CD4-positive, alpha-beta T cell (primary cell): ENCODE data around the gene BCL11B. TPM values are rescaled to one million over a fixed set of nuclear protein-coding genes. Genes with fewer than 3 reads are reported as not detected.

ENCODE experiments used
- ATAC-seq: fragments of 200-7000 bp; cut with Tn5 transposase; one replicate; pipeline ENCODE4 v1.10.0; 2022; ENCODE audit warnings: mild to moderate bottlenecking; ENCODE audit not compliant: poor library complexity
- CTCF ChIA-PET: fragments of 350-600 bp; sonication (Branson Sonifier 250); formaldehyde crosslinking; loops from one replicate; lab custom pipeline; 2021; ENCODE audit warnings: antibody characterized with exemption, inconsistent platforms; lab: Charles Lee
- POLR2A ChIA-PET: fragments of 350-600 bp; sonication (Branson Sonifier 250); formaldehyde crosslinking; loops from one replicate; lab custom pipeline; 2021; ENCODE audit warnings: antibody characterized with exemption, inconsistent platforms; lab: Charles Lee
- DNase-seq, 14 experiments: peaks; one replicate each; pipeline ENCODE4 v3.0.0-alpha.2; 2013 to 2020; ENCODE audit warnings: mixed read lengths in 2 of 14
- H3K27ac ChIP-seq, 2 donors: one replicate each; pipeline versions ENCODE4 v1.5.1 to v1.7.0; 2013; ENCODE audit warnings: low read length in 2 of 2, low read depth in 1 of 2, mild to moderate bottlenecking in 1 of 2
- H3K27me3 ChIP-seq, 2 experiments: 1 replicate in 1 of 2; 2 replicates in 1 of 2; pipeline versions ENCODE4 v1.6.1 to v1.7.0; 2013; ENCODE audit warnings: low read length in 2 of 2, control low read depth in 1 of 2, mild to moderate bottlenecking in 1 of 2, moderate library complexity in 1 of 2; ENCODE audit not compliant: insufficient read depth in 2 of 2, control insufficient read depth in 1 of 2
- H3K36me3 ChIP-seq: one replicate; pipeline ENCODE4 v1.6.1; 2013; ENCODE audit warnings: low read length, control low read depth; ENCODE audit not compliant: insufficient read depth
- H3K4me1 ChIP-seq: one replicate; pipeline ENCODE4 v1.6.1; 2013; ENCODE audit warnings: low read length, control low read depth; ENCODE audit not compliant: insufficient read depth
- H3K4me3 ChIP-seq: one replicate; pipeline ENCODE4 v1.5.1; 2013; ENCODE audit warnings: mild to moderate bottlenecking, low read length, moderate library complexity
- H3K9me3 ChIP-seq, 2 experiments: 1 replicate in 1 of 2; 2 replicates in 1 of 2; pipeline versions ENCODE4 v1.6.1 to v1.7.0; 2013; ENCODE audit warnings: low read length in 2 of 2, mild to moderate bottlenecking in 2 of 2, control low read depth in 1 of 2, moderate library complexity in 1 of 2; ENCODE audit not compliant: control insufficient read depth in 1 of 2, insufficient read depth in 1 of 2
- H3K27ac Mint-ChIP-seq: one replicate; pipeline ENCODE4 v1.8.0; 2020; ENCODE audit warnings: mixed read lengths
- H3K27me3 Mint-ChIP-seq: one replicate; pipeline ENCODE4 v1.8.0; 2021; ENCODE audit warnings: mixed read lengths
- H3K36me3 Mint-ChIP-seq: one replicate; pipeline ENCODE4 v1.8.0; 2021; ENCODE audit warnings: low read depth, mixed read lengths
- H3K4me1 Mint-ChIP-seq: one replicate; pipeline ENCODE4 v1.8.0; 2021; ENCODE audit warnings: low read depth, mixed read lengths
- H3K4me3 Mint-ChIP-seq: one replicate; pipeline ENCODE4 v1.8.0; 2020; ENCODE audit warnings: mild to moderate bottlenecking, mixed read lengths
- H3K9me3 Mint-ChIP-seq: one replicate; pipeline ENCODE4 v1.8.0; 2020; ENCODE audit warnings: mixed read lengths
- intact Hi-C, 2 experiments: fragments of 100-400 bp; cut with DNase I in 1 of 2; cut with micrococcal nuclease in 1 of 2; formaldehyde crosslinking; loops; one replicate each; pipeline versions ENCODE4 v1.15.1 to v1.9.0; 2023 to 2025; cut with DNase I, micrococcal nuclease
- total RNA-seq, 174 experiments: library from RNA in 2 of 174; stranded (reverse) in 2 of 174; gene quantifications; one replicate each; pipeline ENCODE4 v1.2.3 and lab custom pipeline; 2021 to 2026
- TF ChIP-seq, protein P1 (sequence below): fragments of 200-600 bp; IDR thresholded peaks from one replicate; pipeline ENCODE4 v1.8.0; 2022; ENCODE audit warnings: antibody characterized with exemption, mild to moderate bottlenecking

The BCL11B gene
- total RNA-seq, 2 experiments from 2014 or later = 244 to 254 TPM

DNA sequence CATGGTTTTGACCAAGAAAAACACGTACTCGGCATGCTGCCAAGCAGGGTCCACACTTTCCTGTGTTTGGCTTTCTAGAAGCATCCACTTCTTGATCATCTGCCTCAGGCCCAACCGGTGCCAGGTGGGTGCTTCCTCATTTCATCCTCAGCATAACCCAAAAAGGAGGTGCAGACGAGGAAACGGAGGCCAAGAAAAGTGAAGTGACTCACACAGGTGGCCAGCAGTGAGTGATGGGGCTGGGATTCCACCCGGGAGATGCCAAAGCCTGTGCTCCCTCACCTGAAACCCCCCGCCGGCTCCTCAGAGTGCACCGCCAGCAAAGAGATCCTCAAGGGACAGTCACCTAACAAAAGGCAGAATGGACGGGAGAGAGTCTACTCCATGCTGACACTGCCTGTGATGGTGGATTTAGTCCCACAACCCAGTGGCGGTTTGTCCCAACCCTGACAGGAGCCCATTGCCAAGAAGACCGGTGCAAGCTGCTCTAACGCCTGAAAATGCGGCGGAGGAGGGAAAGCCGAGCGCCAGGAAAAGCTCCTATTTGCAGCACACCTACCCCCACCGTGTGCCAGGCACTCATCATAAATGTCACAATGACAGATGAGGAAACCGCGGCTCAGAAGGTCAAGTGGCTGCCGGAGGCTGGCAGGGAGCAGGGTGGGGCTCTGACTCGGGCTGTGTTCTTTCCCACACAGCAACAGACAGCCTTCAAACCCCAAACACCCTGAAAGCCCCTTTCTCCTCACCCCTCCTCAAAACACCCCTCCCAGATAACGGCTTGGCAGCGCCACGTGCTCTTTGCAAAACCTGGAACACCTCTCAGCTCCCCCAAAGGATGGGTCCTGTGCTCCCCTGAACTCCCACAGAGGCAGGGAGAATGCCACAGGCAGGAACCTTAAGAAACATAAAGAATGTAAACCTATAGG lies 18.8 kb downstream of the BCL11B start:
- DNase-seq = peak in 11 of 14 experiments; percentile 55 to 87 (median 71)
- peak; percentile 48 for ATAC-seq
- Histone ChIP-seq H3K27ac (peak overlapping the region; percentile 95 to 97), H3K9me3 (no peaks in the 10 kb centered on the region), H3K27me3 (no peaks in the 10 kb centered on the region), H3K4me3 (peak overlapping the region; percentile 33), H3K4me1 (peaks cover 100% of the 10 kb centered on the region), H3K36me3 (peaks cover 95% of the 10 kb centered on the region)
- TF ChIP-seq, protein P1, sequence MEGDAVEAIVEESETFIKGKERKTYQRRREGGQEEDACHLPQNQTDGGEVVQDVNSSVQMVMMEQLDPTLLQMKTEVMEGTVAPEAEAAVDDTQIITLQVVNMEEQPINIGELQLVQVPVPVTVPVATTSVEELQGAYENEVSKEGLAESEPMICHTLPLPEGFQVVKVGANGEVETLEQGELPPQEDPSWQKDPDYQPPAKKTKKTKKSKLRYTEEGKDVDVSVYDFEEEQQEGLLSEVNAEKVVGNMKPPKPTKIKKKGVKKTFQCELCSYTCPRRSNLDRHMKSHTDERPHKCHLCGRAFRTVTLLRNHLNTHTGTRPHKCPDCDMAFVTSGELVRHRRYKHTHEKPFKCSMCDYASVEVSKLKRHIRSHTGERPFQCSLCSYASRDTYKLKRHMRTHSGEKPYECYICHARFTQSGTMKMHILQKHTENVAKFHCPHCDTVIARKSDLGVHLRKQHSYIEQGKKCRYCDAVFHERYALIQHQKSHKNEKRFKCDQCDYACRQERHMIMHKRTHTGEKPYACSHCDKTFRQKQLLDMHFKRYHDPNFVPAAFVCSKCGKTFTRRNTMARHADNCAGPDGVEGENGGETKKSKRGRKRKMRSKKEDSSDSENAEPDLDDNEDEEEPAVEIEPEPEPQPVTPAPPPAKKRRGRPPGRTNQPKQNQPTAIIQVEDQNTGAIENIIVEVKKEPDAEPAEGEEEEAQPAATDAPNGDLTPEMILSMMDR = no peak
- POLR2A ChIA-PET = interaction anchor here (1.7 to 83.0 kb wide), 3 partner anchors 10 to 1275 kb away, joined by 3 to 4389 read pairs (median 4389); partner anchors contain the start of gene BCL11B
- H3K27ac Mint-ChIP-seq = peak overlapping the region; percentile 99
- peaks cover 97% of the 10 kb centered on the region for H3K4me1 Mint-ChIP-seq
- peaks cover 99% of the 10 kb centered on the region for H3K36me3 Mint-ChIP-seq
- intact Hi-C loops = loop anchor here (1.0 to 2.0 kb wide), 2 partner anchors 10 to 60 kb away; no protein-coding TSS in a partner anchor
- CTCF ChIA-PET = interaction anchor here (0.6 to 5.0 kb wide), 8 partner anchors 9 to 64 kb away, joined by 3 to 37 read pairs (median 6); partner anchors contain the start of gene BCL11B
- H3K4me3 Mint-ChIP-seq = peak overlapping the region; percentile 83
- no peaks in the 10 kb centered on the region for H3K9me3 Mint-ChIP-seq
- no peaks in the 10 kb centered on the region for H3K27me3 Mint-ChIP-seq

DNA sequence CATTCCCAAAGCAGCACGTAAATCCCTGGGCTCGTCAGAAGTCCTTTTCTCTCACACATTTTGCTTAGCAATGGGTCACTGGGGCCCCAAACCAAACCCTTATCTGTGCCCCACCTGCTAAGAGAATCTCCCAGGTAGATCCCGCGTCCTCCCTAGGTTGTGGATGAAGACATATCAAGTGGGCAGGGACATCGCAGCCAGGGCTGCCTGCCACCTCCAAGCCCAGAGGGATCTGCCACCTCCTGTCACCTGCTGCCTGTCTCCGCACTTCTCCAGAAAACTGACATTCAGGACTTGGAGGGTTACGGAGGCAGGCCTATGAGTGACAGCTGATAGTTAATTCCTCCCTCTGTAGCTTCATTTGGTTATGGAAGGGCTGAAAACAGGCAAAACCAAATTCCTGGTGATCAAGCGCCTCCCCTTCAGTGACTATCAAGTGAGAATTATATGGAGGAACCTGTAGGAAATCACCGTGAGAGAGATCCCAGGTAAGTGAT lies 19.5 kb downstream of the BCL11B start:
- DNase-seq = peak in 1 of 14 experiments; percentile 26
- Histone ChIP-seq H3K27ac (peak overlapping the region; percentile 95 to 97), H3K4me3 (peak overlapping the region; percentile 33), H3K4me1 (peaks cover 100% of the 10 kb centered on the region), H3K27me3 (no peaks in the 10 kb centered on the region), H3K36me3 (peaks cover 95% of the 10 kb centered on the region), H3K9me3 (no peaks in the 10 kb centered on the region)
- Mint-ChIP-seq H3K9me3 (no peaks in the 10 kb centered on the region), H3K4me3 (peak overlapping the region; percentile 83), H3K27me3 (no peaks in the 10 kb centered on the region), H3K4me1 (peaks cover 97% of the 10 kb centered on the region), H3K36me3 (peaks cover 99% of the 10 kb centered on the region), H3K27ac (peak overlapping the region; percentile 99)
- ATAC-seq = no peak
- TF ChIP-seq, protein P1 = no peak
- POLR2A ChIA-PET = interaction anchor here (0.9 to 83.0 kb wide), 3 partner anchors 9 to 1057 kb away, joined by 3 to 4389 read pairs (median 4389); partner anchors contain the start of gene BCL11B
- intact Hi-C loops = loop anchor here in 1 of 2 experiments (2.0 kb wide), 1 partner anchor 60 kb away; no protein-coding TSS in a partner anchor
- CTCF ChIA-PET = interaction anchor here (3.3 to 5.0 kb wide), 3 partner anchors 13 to 21 kb away, joined by 11 to 37 read pairs (median 21); no protein-coding TSS in a partner anchor

DNA sequence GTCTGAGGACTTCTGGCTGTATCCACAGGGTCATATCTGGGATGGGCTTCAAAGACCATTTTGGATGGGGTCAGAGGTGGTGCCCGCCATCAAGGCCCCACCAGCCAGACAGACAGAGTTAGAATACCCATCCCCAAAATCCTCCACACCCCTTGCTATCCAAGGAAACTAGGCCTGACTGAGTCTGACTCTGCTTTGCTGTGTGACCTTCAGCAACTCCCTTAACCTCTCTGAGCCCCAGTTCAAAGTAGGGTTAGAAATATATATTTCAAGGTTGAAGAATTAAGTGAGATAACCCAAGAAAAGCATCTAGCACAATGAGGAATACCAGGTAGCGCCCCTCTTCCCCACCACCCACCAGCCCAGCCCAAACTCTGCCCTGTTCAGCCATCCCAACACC lies 20.3 kb downstream of the BCL11B start:
- Mint-ChIP-seq H3K36me3 (peaks cover 99% of the 10 kb centered on the region), H3K27ac (peak overlapping the region; percentile 99), H3K27me3 (no peaks in the 10 kb centered on the region), H3K4me1 (peaks cover 97% of the 10 kb centered on the region), H3K9me3 (no peaks in the 10 kb centered on the region), H3K4me3 (peak overlapping the region; percentile 83)
- DNase-seq = peak in 1 of 14 experiments; percentile 28
- no peaks in the 10 kb centered on the region for H3K27me3 ChIP-seq
- no peaks in the 10 kb centered on the region for H3K9me3 ChIP-seq
- H3K27ac ChIP-seq = peak overlapping the region; percentile 95 to 97
- H3K36me3 ChIP-seq = peaks cover 93% of the 10 kb centered on the region
- ChIA-PET CTCF (interaction anchor here (1.3 to 5.0 kb wide), 3 partner anchors 9 to 15 kb away, joined by 3 to 37 read pairs (median 11); no protein-coding TSS in a partner anchor), POLR2A (interaction anchor here (0.9 to 83.0 kb wide), 3 partner anchors 8 to 1056 kb away, joined by 3 to 4389 read pairs (median 4389); partner anchors contain the start of gene BCL11B)
- ATAC-seq = no peak
- intact Hi-C loops = loop anchor here in 1 of 2 experiments (2.0 kb wide), 1 partner anchor 59 kb away; no protein-coding TSS in a partner anchor
- H3K4me1 ChIP-seq = peaks cover 100% of the 10 kb centered on the region
- H3K4me3 ChIP-seq = peak overlapping the region; percentile 29
- TF ChIP-seq, protein P1 = no peak
